ENCODE results near the gene PANK1. TPM values are rescaled to one million over a fixed set of nuclear protein-coding genes. Genes with fewer than 3 reads are reported as not detected.

PANK1 gene
- total RNA-seq, 1 experiment from 2014 or later: 33.2 TPM

GRCh38 chr10:89685936-89686335, 40.9 kb upstream of the PANK1 start:
- no peak overlapping the region for H2BK20ac ChIP-seq (ENCODE audit: low read depth, low read length, poor library complexity, severe bottlenecking)
- H3K4ac ChIP-seq (ENCODE audit: low read depth, low read length): no peak overlapping the region
- no peaks in the 10 kb centered on the region for H3K79me2 ChIP-seq (ENCODE audit: insufficient read depth, low read length)
- H2BK12ac ChIP-seq (ENCODE audit: insufficient read length, low read depth, low read length): no peak overlapping the region
- TF ChIP-seq, protein P1, sequence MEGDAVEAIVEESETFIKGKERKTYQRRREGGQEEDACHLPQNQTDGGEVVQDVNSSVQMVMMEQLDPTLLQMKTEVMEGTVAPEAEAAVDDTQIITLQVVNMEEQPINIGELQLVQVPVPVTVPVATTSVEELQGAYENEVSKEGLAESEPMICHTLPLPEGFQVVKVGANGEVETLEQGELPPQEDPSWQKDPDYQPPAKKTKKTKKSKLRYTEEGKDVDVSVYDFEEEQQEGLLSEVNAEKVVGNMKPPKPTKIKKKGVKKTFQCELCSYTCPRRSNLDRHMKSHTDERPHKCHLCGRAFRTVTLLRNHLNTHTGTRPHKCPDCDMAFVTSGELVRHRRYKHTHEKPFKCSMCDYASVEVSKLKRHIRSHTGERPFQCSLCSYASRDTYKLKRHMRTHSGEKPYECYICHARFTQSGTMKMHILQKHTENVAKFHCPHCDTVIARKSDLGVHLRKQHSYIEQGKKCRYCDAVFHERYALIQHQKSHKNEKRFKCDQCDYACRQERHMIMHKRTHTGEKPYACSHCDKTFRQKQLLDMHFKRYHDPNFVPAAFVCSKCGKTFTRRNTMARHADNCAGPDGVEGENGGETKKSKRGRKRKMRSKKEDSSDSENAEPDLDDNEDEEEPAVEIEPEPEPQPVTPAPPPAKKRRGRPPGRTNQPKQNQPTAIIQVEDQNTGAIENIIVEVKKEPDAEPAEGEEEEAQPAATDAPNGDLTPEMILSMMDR (conservative IDR thresholded peaks at IDR 0.05): no peak
- H3K9ac ChIP-seq (ENCODE audit: extremely low read depth, insufficient read length, low read length): no peak overlapping the region
- H4K8ac ChIP-seq (replicated peaks; ENCODE audit: insufficient read length, low read depth, low read length): no peak overlapping the region
- Mint-ChIP-seq H3K36me3 (ENCODE audit: insufficient read depth in 1 of 3, low read depth in 3 of 3) (no peaks in the 10 kb centered on the region), H3K9me3 (no peaks in the 10 kb centered on the region), H3K27ac (no peak overlapping the region), H3K27me3 (ENCODE audit: low read depth) (no peaks in the 10 kb centered on the region), H3K4me3 (no peak overlapping the region), H3K4me1 (no peaks in the 10 kb centered on the region)
- H3K27me3 ChIP-seq (ENCODE audit: insufficient read depth, low read length): no peaks in the 10 kb centered on the region
- H2BK15ac ChIP-seq (ENCODE audit: low read depth, low read length): no peak overlapping the region
- no peak overlapping the region for H2BK120ac ChIP-seq (ENCODE audit: low read depth, low read length, poor library complexity, severe bottlenecking)
- no peak for DNase-seq
- H4K5ac ChIP-seq (ENCODE audit: insufficient read length, low read depth, low read length): no peak overlapping the region
- H2BK5ac ChIP-seq (ENCODE audit: insufficient read length, low read length): no peak overlapping the region
- no CpG with 5 or more reads among the region's 4 CpGs for WGBS (ENCODE audit: extremely low coverage, insufficient read length, low lambda C conversion rate)
- H3K4me2 ChIP-seq (ENCODE audit: insufficient read depth, insufficient read length, low read length): no peak overlapping the region
- no peak overlapping the region for H3K56ac ChIP-seq (ENCODE audit: insufficient read length, low read depth, low read length)
- H2AFZ ChIP-seq (ENCODE audit: low read length): no peak overlapping the region
- no peaks in the 10 kb centered on the region for H4K20me1 ChIP-seq (ENCODE audit: control insufficient read depth, insufficient read depth, insufficient read length)
- H3K9me3 ChIP-seq (ENCODE audit: control insufficient read depth, low read depth, low read length): no peaks in the 10 kb centered on the region
- H3K18ac ChIP-seq (ENCODE audit: insufficient read length, low read depth, low read length): no peak overlapping the region
- H3K4me1 ChIP-seq (ENCODE audit: insufficient read depth, low read length): no peaks in the 10 kb centered on the region
- no peak overlapping the region for H3T11ph ChIP-seq (ENCODE audit: low read length)
- no peak overlapping the region for H4K91ac ChIP-seq (ENCODE audit: insufficient read length, low read depth, low read length)
- no peak overlapping the region for H3K14ac ChIP-seq (ENCODE audit: insufficient read depth, low read length)
- H3K23me2 ChIP-seq (ENCODE audit: insufficient read length, low read depth, low read length, poor library complexity, severe bottlenecking): no peaks in the 10 kb centered on the region
- H3K27ac ChIP-seq (ENCODE audit: insufficient read length, low read depth, low read length): no peak overlapping the region
- H2AK5ac ChIP-seq (ENCODE audit: insufficient read length, low read length): no peak overlapping the region
- H3K23ac ChIP-seq (ENCODE audit: insufficient read length, low read depth, low read length): no peak overlapping the region
- H3K79me1 ChIP-seq (ENCODE audit: insufficient read depth, low read depth, low read length, poor library complexity, severe bottlenecking): no peaks in the 10 kb centered on the region

Data from H9 (cell line).